ENCODE data around the gene DNAJC5. TPM values are rescaled to one million over a fixed set of nuclear protein-coding genes. Genes with fewer than 3 reads are reported as not detected.
A peak's percentile ranks its signal among the peaks of the same experiment; 100 is the strongest.

Gene DNAJC5
- total RNA-seq, 3 donors from 2014 or later = 57.5 to 65.9 (median 65.4) TPM

DNA sequence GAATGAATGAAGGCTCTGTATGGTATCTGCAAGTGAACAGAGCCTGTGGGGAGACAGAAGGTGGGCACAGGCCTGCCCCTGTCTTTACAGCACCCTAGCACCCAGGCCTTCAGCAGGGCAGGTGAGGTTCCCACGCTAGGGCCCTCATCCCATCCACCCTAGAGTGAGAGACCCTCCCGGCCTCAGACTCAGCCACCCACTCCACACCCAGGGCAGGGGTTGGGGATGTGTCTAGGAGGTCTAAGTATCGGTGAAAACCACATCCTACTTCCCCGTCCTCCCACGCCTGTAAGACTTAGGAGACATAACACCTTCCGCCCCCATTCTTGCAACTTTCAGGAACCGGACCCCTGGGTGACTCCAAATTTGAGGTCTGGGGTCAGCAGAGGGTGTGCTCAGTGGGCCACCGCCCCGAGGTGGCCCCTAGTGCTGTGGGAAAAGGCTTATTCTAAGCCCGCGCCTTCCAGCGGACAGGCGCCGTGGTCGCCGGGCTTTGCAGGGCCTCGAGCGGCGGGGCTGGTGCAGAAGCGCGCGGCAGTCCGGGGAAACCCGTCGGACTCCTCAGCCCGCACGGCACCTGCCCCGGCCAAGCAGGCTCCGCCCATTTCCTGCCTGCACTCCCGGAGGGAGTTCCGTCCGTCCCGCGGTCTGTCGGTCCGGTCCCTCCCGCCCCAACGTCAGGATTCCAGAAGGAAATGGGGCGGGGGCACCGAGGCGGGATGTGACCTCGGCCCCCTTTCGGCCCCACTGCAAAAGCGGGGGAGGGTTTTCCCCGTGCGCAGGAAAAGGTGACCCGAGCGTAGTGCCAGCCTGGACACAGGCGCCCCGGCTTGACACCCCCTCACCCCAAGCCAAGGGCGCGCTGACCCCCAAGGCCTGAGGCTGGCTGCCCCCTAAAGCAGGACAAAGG is 83.6 kb downstream of the DNAJC5 start:
- TF ChIP-seq, protein P1, sequence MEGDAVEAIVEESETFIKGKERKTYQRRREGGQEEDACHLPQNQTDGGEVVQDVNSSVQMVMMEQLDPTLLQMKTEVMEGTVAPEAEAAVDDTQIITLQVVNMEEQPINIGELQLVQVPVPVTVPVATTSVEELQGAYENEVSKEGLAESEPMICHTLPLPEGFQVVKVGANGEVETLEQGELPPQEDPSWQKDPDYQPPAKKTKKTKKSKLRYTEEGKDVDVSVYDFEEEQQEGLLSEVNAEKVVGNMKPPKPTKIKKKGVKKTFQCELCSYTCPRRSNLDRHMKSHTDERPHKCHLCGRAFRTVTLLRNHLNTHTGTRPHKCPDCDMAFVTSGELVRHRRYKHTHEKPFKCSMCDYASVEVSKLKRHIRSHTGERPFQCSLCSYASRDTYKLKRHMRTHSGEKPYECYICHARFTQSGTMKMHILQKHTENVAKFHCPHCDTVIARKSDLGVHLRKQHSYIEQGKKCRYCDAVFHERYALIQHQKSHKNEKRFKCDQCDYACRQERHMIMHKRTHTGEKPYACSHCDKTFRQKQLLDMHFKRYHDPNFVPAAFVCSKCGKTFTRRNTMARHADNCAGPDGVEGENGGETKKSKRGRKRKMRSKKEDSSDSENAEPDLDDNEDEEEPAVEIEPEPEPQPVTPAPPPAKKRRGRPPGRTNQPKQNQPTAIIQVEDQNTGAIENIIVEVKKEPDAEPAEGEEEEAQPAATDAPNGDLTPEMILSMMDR (IDR thresholded peaks at IDR 0.05) = no peak
- peak; percentile 85 to 94 (median 90) for DNase-seq
- intact Hi-C loops (cut with DNase I, micrococcal nuclease) = no loop called here
- Histone ChIP-seq H3K36me3 (ENCODE audit: low read depth) (peaks cover 3% of the 10 kb centered on the region), H3K9me3 (no peaks in the 10 kb centered on the region), H3K4me3 (peak overlapping the region; percentile 28), H3K4me1 (ENCODE audit: low read depth) (peaks cover 29% of the 10 kb centered on the region)
- ATAC-seq = peak; percentile 66

DNA sequence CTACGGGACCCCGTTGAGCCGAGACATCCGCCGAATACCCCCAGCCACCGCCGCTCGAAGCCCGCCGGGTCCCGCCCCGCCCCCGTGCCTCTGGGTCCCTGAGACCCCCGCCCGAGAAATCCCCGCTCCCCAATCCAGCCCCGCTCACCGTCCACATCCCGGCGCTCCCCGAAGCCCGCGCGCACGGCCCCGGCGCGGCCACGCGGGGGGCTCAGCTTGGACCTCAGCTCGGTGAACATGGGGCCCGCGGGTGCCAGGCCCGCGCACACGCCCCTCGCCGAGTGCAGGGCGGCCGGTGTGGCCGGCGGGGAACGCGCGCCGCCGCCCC is 84.3 kb downstream of the DNAJC5 start:
- intact Hi-C loops (cut with DNase I, micrococcal nuclease) = no loop called here
- no peaks in the 10 kb centered on the region for H3K9me3 ChIP-seq
- H3K4me3 ChIP-seq = peak overlapping the region; percentile 28
- DNase-seq (peak in 1 of 3 donors; percentile 62), ATAC-seq (no peak)
- peaks cover 29% of the 10 kb centered on the region for H3K4me1 ChIP-seq (ENCODE audit: low read depth)
- TF ChIP-seq, protein P1 (IDR thresholded peaks at IDR 0.05) = no peak
- H3K36me3 ChIP-seq (ENCODE audit: low read depth) = peaks cover 3% of the 10 kb centered on the region

DNA sequence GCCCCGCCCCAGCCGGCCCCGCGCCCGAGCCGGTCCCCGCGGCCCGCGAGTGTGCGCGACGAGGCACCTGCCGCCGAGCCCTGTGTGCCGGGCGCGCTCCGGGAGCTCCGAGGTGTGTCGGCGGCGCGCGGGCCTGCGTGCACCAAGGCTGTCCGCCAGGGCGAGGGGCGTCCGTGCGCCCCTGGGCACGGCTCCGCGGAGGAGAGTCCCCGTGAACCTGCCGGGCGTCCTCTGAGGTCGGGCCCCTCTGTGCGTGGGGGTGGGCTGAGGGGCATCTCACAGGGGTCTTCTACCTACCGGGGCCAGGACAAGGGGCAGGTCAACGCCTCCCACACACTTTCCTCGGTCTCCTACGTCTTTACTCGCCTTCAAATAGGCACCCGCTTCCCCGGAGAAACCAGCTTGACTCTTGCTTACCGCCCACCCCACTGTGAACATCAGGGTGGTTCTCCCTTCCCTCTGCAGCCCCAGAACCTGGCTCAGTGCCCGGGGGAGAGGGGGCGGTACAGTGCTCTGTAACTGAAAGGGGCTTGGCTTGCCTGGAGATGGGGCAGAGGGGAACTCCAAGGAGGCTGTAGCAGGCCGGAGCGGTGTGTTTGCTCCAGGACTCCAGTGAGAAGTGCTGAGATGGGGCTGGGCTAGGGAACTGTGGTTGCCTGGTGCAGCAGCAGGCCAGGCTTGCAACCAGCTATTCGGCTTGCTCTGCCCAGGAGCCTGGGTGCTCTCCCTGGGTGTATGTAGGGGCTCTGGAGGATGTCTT is 84.8 kb downstream of the DNAJC5 start, which contains the start of gene SAMD10:
SAMD10 (minus strand) TSS at position 86 of the 760 bp plus-strand sequence. CDS start 175 bp downstream, outside the sequence.
- H3K36me3 ChIP-seq (ENCODE audit: low read depth) = peaks cover 9% of the 10 kb centered on the region
- DNase-seq (peak; percentile 51 to 81 (median 76)), ATAC-seq (peak; percentile 40)
- H3K4me1 ChIP-seq (ENCODE audit: low read depth) = peaks cover 29% of the 10 kb centered on the region
- TF ChIP-seq, protein P1 (IDR thresholded peaks at IDR 0.05) = peak; percentile 9
- no peaks in the 10 kb centered on the region for H3K9me3 ChIP-seq
- intact Hi-C loops (cut with DNase I, micrococcal nuclease) = no loop called here
- peak within 1 kb of the TSS; percentile 28 for H3K4me3 ChIP-seq

DNA sequence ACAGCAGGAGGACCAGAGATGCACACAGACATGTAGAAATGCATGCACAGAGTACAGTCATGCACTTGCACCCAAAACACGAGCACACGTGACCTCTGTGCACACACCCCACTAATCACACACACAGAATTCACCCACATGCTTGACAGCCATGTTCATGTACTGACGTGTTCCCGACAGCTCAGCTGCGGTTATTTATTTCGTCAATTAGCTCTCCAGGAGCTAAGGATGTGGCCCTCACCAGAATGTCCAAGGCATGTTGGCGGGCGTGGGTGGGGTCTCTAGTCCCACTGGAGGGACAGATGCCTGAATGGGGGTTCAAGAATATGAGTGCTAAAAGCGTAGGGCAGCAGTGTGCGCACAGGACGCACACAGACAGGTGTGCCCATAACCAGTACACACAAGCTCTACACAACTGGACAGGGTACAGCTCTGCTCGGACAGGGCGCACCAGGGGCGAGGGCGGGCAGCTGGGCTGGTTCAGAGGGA is 85.4 kb downstream of the DNAJC5 start:
- intact Hi-C loops (cut with DNase I, micrococcal nuclease) = no loop called here

More for the DNA sequence above, 85.4 kb downstream of the DNAJC5 start:
- Histone ChIP-seq H3K9me3 (no peaks in the 10 kb centered on the region), H3K36me3 (ENCODE audit: low read depth) (peaks cover 11% of the 10 kb centered on the region), H3K4me3 (no peak overlapping the region), H3K4me1 (ENCODE audit: low read depth) (peaks cover 29% of the 10 kb centered on the region)
- ATAC-seq (peak; percentile 4), DNase-seq (no peak)
- TF ChIP-seq, protein P1 (IDR thresholded peaks at IDR 0.05) = no peak
